GM18526 (cell line): Measurements from ENCODE around the gene WDFY2.

ENCODE experiments used
- POLR2A ChIP-seq: IDR thresholded peaks from 3 replicates; pipeline ENCODE4 v1.6.1; 2011; ENCODE audit not compliant: insufficient read length; ENCODE audit errors: extremely low read depth

WDFY2 gene

GRCh38 chr13:51802631-51803418 is 218.6 kb downstream of the WDFY2 start:
- TF ChIP-seq POLR2A = no peak

GRCh38 chr13:51803422-51804294 is 219.4 kb downstream of the WDFY2 start, which contains the start of gene DHRS12:
DHRS12 (minus strand) TSS chr13:51804163; CDS start chr13:51799659, 4,504 bp downstream.
- peak; percentile 66 for TF ChIP-seq POLR2A

- peak; percentile 10 for TF ChIP-seq POLR2A
Observed at GRCh38 chr13:51804295-51805172, 220.3 kb downstream of the WDFY2 start.

DNA sequence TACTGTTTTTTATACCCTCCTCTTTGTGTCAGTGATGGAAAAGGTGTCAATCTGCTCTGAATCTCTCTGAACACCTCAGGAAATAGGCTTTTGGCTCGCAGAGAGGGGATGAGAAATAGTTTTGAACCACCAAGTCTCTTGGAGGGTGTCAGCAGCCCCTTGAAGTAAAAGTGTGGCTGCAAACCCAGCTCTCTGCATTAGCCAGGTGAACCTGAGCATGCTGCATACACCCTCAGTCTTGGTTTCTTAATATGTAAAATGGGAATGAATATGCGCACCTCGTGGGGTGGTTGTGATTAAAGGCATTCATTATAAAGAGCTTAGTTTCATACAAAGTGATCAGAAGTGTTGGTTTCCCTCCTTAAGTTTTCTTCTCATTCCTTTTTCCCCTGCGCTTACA is 221.1 kb downstream of the WDFY2 start:
- TF ChIP-seq POLR2A = no peak

- TF ChIP-seq POLR2A = no peak
Observed at GRCh38 chr13:51805925-51806324, 221.7 kb downstream of the WDFY2 start.

GRCh38 chr13:51806566-51806965 is 222.3 kb downstream of the WDFY2 start:
- no peak for TF ChIP-seq POLR2A

DNA sequence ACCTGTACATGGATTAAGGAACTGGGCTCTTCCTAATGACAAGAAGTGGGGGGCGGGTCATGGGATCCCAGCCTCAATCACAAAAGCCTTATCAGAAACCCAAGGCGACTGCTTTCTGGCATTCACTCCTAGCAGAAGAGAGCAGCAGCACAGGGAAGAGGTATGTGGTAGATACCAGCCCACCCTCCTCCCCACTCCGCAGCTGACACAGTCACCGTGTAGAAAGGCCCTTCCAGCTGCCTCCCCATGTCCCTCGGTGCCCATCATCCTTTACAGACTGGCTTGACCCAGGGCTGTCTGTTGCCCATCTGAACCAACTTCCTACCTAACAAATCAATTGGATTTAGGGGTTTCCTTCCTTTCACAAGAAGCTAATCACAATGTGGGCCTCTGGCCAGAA is 222.8 kb downstream of the WDFY2 start:
- no peak for TF ChIP-seq POLR2A

- TF ChIP-seq POLR2A = no peak
Observed at GRCh38 chr13:51808811-51809210, 224.5 kb downstream of the WDFY2 start.

GRCh38 chr13:51811046-51811445 is 226.8 kb downstream of the WDFY2 start:
- no peak for TF ChIP-seq POLR2A

- TF ChIP-seq POLR2A = no peak
Observed at GRCh38 chr13:51811920-51812451, 227.7 kb downstream of the WDFY2 start.

GRCh38 chr13:51814071-51814470 is 229.8 kb downstream of the WDFY2 start:
- TF ChIP-seq POLR2A = no peak

DNA sequence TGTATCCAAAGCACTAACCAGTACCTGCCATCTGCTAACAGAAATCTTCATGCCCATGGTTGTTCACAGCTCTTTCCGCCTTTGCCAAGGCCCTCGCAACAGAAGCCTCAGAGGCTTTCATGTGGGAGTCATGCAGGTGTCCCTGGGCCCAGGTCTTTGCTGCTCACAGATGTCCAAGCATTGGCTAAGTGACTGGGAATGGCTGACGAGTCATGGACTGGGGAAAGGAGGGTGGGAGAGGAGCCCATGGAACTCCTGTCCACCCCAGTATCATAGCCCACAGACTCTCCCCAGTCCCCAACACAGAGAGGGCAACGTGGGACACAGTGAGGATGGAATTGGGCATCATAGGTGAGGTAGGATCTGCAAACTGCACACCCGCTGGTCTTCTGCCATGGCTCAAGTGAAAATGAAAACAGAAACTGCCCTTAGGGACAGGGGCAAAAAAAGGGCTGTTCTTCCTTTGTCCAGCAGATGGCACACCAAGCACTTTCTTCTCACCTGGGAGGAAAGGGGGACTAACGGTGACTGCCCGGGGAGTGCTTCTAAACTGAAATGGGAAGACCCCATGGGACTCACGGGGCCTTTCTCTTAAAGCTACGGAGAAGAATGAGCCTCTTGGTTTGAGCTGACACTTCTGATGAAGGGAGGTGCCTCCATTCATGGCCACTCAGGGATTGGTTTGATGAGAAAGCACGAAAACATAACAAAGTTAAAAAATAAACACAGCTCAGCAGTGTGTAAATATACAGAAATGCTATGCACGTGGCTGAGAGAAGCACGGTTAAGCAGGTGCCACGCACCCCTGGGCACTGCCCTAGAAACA is 230.8 kb downstream of the WDFY2 start:
- peak; percentile 37 for TF ChIP-seq POLR2A

- TF ChIP-seq POLR2A = no peak
Observed at GRCh38 chr13:51815848-51816247, 231.6 kb downstream of the WDFY2 start.
